Measurements from ENCODE around the gene ZNF219. TPM values are rescaled to one million over a fixed set of nuclear protein-coding genes. Genes with fewer than 3 reads are reported as not detected.
A peak's percentile ranks its signal among the peaks of the same experiment; 100 is the strongest.

ZNF219 gene
- total RNA-seq, 1 donor from 2014 or later: 25.2 TPM

DNA sequence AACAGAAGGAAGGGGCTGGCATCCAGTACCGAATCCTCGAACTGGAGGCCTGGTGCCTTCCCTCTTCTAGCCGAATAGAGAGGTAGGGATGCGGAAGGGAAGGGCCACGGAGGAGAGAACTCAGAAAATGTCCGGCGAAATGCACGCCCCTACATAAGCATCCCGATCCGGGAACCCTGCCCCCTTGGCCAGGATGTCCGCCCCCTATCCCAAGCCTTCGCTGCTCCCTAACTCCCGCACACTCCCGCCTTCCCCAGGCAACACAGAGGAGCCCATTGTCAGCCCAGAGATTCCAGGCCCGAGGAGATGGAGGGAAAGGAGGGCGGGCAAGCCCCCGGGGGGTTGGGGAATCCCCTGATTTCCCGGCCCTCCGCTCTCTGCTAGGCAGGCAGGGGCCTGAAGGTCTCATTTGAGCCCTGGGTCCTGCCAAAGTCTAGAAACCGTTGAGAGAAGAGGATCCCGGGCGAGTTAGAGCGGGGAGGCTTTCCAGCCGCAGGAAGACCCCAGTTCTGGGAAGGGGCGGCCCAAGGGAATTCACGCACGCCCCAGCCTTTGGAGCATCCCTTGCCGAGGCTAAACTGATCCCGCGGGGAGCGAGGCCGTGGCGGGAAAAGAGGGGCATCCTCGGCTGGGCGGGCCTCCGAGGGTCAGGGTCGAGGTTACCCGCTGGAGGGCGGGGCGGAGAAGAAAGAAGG lies 28.9 kb downstream of the ZNF219 start:
- no peak for TF ChIP-seq CTCF (IDR thresholded peaks at IDR 0.05)
- Mint-ChIP-seq H3K27ac (ENCODE audit: unreplicated experiment) (peak overlapping the region; percentile 96), H3K4me3 (ENCODE audit: unreplicated experiment) (peak overlapping the region; percentile 88), H3K4me1 (ENCODE audit: unreplicated experiment) (peaks cover 35% of the 10 kb centered on the region), H3K27me3 (ENCODE audit: unreplicated experiment) (no peaks in the 10 kb centered on the region), H3K36me3 (ENCODE audit: unreplicated experiment) (peaks cover 8% of the 10 kb centered on the region), H3K9me3 (ENCODE audit: unreplicated experiment) (no peaks in the 10 kb centered on the region)
- no peak for DNase-seq (ENCODE audit: extremely low spot score, unreplicated experiment)

DNA sequence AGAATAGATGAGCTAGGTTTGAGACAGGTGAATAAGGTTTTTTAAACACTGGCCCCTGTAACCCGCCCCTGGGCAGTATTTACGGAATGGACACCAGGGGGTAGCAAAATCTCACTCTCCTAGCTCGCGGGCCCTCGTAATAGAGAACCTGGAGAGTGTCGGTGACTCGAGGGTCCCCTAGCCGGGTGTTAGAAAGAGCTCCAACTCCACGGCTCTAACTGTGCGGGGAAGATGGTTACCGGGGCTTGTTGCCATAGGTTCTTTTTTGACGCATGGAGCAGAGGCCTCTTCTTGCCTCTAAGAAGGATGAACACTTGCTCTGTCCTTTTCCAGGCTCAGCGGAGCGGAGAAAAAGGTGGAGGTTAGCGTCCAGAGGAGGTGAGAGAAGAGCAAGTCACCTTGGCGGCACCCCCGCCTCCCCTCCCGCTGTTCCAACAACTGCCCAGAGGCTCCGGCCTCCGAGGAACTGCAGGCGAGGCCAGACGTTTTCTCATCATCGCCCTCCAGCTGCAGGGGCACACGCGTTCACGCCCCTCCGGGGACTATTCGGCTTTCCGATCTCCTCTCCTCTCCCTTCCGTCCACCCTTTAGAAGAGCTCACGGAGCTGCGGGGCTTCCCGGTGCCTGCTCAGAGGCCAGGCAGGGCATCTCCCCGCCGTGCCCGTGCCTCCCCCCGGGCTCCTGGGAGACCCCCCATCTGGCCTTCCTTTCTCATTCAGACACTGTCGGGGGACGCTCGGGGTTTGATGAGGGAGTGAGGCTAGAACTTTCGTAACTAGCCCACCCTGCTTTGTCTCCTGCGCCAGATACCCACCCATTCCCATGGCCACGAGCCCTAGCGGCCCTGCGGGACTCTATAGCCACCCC lies 29.7 kb downstream of the ZNF219 start:
- Mint-ChIP-seq H3K27me3 (ENCODE audit: unreplicated experiment) (no peaks in the 10 kb centered on the region), H3K4me3 (ENCODE audit: unreplicated experiment) (peak overlapping the region; percentile 88), H3K27ac (ENCODE audit: unreplicated experiment) (peak overlapping the region; percentile 96), H3K4me1 (ENCODE audit: unreplicated experiment) (peaks cover 39% of the 10 kb centered on the region), H3K9me3 (ENCODE audit: unreplicated experiment) (no peaks in the 10 kb centered on the region), H3K36me3 (ENCODE audit: unreplicated experiment) (peaks cover 7% of the 10 kb centered on the region)
- no peak for DNase-seq (ENCODE audit: extremely low spot score, unreplicated experiment)
- peak; percentile 69 for TF ChIP-seq CTCF (IDR thresholded peaks at IDR 0.05)

GRCh38 chr14:21066882-21067502 lies 31.5 kb downstream of the ZNF219 start:
- no peaks in the 10 kb centered on the region for H3K9me3 Mint-ChIP-seq (ENCODE audit: unreplicated experiment)
- no peak overlapping the region for H3K4me3 Mint-ChIP-seq (ENCODE audit: unreplicated experiment)
- H3K27ac Mint-ChIP-seq (ENCODE audit: unreplicated experiment): no peak overlapping the region
- peaks cover 40% of the 10 kb centered on the region for H3K4me1 Mint-ChIP-seq (ENCODE audit: unreplicated experiment)
- peak; percentile 44 for TF ChIP-seq CTCF (IDR thresholded peaks at IDR 0.05)
- no peak for DNase-seq (ENCODE audit: extremely low spot score, unreplicated experiment)
- H3K27me3 Mint-ChIP-seq (ENCODE audit: unreplicated experiment): no peaks in the 10 kb centered on the region
- H3K36me3 Mint-ChIP-seq (ENCODE audit: unreplicated experiment): no peaks in the 10 kb centered on the region

DNA sequence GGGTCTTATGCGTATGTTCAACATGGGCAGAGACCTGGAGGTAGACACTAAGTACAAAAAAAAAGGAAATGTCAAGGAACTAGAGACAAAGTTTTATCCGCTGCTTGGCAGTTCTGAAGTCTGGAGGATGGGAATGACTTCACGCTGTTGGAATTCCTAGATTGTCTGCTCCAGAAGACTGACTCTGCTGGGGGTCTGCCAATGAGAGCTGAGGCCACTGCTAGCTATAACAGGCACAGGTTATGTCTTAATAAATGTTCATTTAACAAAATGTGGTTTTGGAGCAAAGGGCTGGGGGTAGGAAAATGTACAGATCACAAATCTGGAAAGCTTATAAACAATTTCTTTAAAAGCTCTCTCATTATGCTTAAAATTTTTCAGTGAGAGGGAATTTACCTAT lies 35.0 kb downstream of the ZNF219 start:
- Mint-ChIP-seq H3K4me3 (ENCODE audit: unreplicated experiment) (no peak overlapping the region), H3K27me3 (ENCODE audit: unreplicated experiment) (no peaks in the 10 kb centered on the region), H3K4me1 (ENCODE audit: unreplicated experiment) (peaks cover 24% of the 10 kb centered on the region), H3K36me3 (ENCODE audit: unreplicated experiment) (no peaks in the 10 kb centered on the region), H3K9me3 (ENCODE audit: unreplicated experiment) (no peaks in the 10 kb centered on the region), H3K27ac (ENCODE audit: unreplicated experiment) (peak overlapping the region; percentile 33)
- no peak for TF ChIP-seq CTCF (IDR thresholded peaks at IDR 0.05)
- no peak for DNase-seq (ENCODE audit: extremely low spot score, unreplicated experiment)

- H3K27me3 Mint-ChIP-seq (ENCODE audit: unreplicated experiment): no peaks in the 10 kb centered on the region
- peaks cover 24% of the 10 kb centered on the region for H3K4me1 Mint-ChIP-seq (ENCODE audit: unreplicated experiment)
- no peak for TF ChIP-seq CTCF (IDR thresholded peaks at IDR 0.05)
- no peak overlapping the region for H3K27ac Mint-ChIP-seq (ENCODE audit: unreplicated experiment)
- no peak for DNase-seq (ENCODE audit: extremely low spot score, unreplicated experiment)
- no peaks in the 10 kb centered on the region for H3K9me3 Mint-ChIP-seq (ENCODE audit: unreplicated experiment)
- H3K4me3 Mint-ChIP-seq (ENCODE audit: unreplicated experiment): no peak overlapping the region
- no peaks in the 10 kb centered on the region for H3K36me3 Mint-ChIP-seq (ENCODE audit: unreplicated experiment)
Observed at GRCh38 chr14:21061347-21061668, 37.1 kb downstream of the ZNF219 start.
